Brain microvascular endothelial cell (primary cell): ENCODE results near the gene SLC2A14.
"Not testable (repeated sequence)": the region's sequence is repeated elsewhere in the genome, so short reads cannot be mapped to it uniquely, and the experiment has no call there.

Experiments
- DNase-seq: peaks from one replicate; pipeline ENCODE4 v3.0.0-alpha.2; 2020
- H3K27ac ChIP-seq: fragments of 250-450 bp; sonication (Bioruptor Pico); 2 replicates; pipeline ENCODE4 v1.5.1; 2020; ENCODE audit warnings: mild to moderate bottlenecking, moderate library complexity
- H3K27me3 ChIP-seq: fragments of 250-450 bp; sonication (Bioruptor Pico); replicated peaks from 2 replicates; pipeline ENCODE4 v1.5.1; 2020; ENCODE audit warnings: mild to moderate bottlenecking
- H3K36me3 ChIP-seq: fragments of 250-450 bp; sonication (Bioruptor Pico); replicated peaks from 2 replicates; pipeline ENCODE4 v1.5.1; 2020; ENCODE audit warnings: mild to moderate bottlenecking
- H3K4me3 ChIP-seq: 2 replicates; pipeline ENCODE4 v1.5.1; 2011; ENCODE audit warnings: low read depth, mild to moderate bottlenecking, control low read depth, low read length, moderate library complexity
- in situ Hi-C: cut with HindIII; loops from 2 replicates; pipeline ENCODE4 v1.10.0; 2017; ENCODE audit warnings: low sequenced_read_pairs, low pct_ligation_motif_present
- TF ChIP-seq, protein P1 (sequence below): IDR thresholded peaks from 2 replicates; pipeline ENCODE4 v1.5.1; 2011; ENCODE audit warnings: low read depth, mild to moderate bottlenecking, moderate library complexity, low read length, control low read depth, inconsistent platforms; ENCODE audit errors: missing control alignments

The SLC2A14 gene

DNA sequence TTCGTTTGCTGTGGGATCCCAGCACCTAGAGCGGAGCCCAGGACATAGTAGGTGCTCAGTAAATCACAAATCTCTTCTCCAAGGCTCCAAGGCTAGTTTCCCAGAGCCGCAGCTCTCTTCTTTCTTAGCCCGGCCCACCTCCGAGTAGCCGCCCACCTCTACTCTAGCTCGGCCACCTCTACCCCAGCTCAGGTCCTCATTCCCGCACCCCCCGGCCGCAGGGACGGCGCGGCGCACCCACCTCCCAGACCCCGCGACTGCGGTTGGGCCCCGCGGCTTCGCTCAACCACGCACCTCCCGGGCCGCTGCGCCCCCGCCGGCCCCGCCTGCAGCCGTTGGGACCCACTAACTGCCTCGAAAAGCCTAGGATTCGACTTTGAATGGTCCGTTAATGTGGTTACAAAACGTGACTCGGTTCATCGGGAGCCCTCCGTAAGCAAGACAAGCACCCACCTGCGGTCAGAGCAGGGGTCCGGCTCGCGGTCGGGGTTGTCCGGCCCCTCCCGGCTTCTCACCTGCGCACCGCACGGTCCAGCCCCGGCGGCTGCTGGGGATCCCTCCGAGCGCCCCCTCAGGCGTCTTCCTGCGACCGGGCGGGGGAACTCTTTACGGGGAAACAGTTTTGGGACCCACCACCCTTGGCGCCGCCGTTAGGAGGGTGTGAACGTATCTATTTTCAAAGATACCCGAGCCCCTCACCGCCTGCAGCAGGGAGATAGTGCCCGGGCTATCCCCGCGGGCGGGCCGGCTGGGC, at the start of gene SLC2A14:
Gene SLC2A14 (minus strand): TSS at position 350 of the 754 bp plus-strand sequence. CDS start 3,035 bp downstream, outside the sequence.
- in situ Hi-C loops: no loop called here
- H3K27ac ChIP-seq: no peak within 1 kb of the TSS
- peaks cover 12% of the 10 kb centered on the region for H3K27me3 ChIP-seq
- H3K4me3 ChIP-seq: peak within 1 kb of the TSS; percentile 24
- TF ChIP-seq, protein P1, sequence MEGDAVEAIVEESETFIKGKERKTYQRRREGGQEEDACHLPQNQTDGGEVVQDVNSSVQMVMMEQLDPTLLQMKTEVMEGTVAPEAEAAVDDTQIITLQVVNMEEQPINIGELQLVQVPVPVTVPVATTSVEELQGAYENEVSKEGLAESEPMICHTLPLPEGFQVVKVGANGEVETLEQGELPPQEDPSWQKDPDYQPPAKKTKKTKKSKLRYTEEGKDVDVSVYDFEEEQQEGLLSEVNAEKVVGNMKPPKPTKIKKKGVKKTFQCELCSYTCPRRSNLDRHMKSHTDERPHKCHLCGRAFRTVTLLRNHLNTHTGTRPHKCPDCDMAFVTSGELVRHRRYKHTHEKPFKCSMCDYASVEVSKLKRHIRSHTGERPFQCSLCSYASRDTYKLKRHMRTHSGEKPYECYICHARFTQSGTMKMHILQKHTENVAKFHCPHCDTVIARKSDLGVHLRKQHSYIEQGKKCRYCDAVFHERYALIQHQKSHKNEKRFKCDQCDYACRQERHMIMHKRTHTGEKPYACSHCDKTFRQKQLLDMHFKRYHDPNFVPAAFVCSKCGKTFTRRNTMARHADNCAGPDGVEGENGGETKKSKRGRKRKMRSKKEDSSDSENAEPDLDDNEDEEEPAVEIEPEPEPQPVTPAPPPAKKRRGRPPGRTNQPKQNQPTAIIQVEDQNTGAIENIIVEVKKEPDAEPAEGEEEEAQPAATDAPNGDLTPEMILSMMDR: no peak
- no peak for DNase-seq
- no peaks in the 10 kb centered on the region for H3K36me3 ChIP-seq

DNA sequence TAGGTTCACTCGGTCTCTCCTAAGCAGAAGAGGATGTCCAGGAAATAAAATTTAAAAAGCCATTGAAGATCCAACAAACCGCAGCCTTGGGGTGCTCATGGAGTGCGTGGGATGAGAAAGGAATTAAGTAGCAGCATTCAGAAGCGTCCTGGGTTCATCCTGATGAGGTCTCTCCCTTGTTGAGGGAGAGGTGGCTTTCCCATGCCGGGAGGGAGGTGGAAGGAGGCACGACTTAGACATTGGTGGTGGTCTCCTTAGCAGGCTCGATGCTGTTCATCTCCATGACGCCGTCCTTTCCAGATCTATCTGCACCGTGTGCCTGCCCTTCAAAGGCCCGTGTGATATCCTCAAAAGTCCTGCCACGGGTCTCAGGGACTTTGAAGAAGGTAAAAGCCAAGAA, 48.5 kb upstream of the SLC2A14 start:
- H3K27ac ChIP-seq, in situ Hi-C loops: not testable (repeated sequence)
- peaks cover 58% of the 10 kb centered on the region for H3K36me3 ChIP-seq

DNA sequence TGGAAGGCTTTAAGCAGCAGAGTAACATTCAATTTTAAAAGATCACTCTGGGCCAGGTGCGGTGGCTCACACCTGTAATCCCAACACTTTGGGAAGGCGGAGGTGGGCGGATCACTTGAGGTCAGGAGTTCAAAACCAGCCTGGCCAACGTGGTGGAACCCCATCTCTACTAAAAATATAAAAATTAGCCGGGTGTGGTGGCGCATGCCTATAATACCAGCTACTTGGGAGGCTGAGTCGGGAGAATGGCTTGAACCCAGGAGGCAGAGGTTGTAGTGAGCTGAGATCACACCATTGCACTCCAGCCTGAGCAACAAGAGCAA, 45.5 kb upstream of the SLC2A14 start:
- H3K27ac ChIP-seq, H3K27me3 ChIP-seq, in situ Hi-C loops, DNase-seq, H3K4me3 ChIP-seq: not testable (repeated sequence)
- H3K36me3 ChIP-seq: peaks cover 37% of the 10 kb centered on the region

More for the DNA sequence above, 48.5 kb upstream of the SLC2A14 start:
- not testable (repeated sequence) for H3K4me3 ChIP-seq, DNase-seq, H3K27me3 ChIP-seq

DNA sequence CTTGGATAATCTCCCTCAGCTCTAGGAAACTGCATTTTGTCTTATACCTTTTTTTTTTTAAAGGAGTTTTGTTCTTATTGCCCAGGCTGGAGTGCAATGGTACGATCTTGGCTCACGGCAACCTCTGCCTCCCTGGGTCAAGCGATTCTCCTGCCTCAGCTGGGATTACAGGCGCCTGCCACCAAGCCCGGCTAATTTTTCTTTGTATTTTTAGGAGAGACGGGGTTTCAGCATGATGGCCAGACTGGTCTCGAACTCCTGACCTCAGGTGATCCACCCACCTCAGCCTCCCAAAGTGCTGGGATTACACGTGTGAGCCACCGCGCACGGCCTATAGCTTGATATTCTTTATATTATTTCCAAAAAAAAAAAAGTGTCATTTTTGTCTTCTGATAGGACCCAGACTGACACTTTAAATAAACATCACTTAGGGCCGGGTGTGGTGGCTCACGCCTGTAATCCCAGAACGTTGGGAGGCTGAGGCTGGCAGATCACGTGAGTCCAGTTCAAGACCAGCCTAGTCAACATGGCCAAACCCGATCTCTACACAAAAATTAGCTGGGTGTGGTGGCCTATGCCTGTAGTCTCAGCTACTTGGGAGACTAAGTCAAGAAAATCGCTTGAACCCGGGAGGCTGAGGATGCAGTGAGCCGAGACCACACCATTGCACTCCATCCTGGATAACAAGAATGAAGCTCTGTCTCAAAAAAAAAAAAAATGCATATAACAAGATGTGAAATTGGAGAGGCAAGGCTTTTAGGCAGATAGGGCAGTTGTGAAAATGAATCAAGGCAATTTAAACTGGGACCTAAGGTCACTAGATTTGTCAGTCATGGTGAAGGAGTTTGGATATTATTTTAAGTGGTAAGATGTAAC, 44.9 kb upstream of the SLC2A14 start:
- Histone ChIP-seq H3K27me3 (no peaks in the 10 kb centered on the region), H3K27ac (no peak overlapping the region), H3K4me3 (no peak overlapping the region), H3K36me3 (peaks cover 31% of the 10 kb centered on the region)
- in situ Hi-C loops: no loop called here
- TF ChIP-seq, protein P1: no peak
- DNase-seq: no peak

DNA sequence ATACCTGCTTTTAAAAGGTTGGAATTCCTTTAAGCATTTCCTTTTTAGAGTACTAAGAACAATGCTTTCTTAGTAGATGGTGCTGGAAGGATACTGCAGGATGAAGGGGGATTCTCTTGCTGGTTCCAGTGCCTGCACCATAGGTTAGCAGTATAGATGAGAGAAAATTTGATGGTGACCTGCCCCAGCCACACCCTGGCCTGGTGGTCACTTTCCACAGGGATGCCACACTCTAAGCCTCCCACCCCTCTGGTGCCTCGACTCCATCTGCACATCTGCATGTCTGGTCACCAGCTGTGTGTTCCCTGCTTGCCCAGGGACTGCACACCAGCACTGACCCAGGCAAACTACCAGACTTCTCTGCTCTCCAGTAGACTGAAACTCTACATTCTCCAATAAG, 44.2 kb upstream of the SLC2A14 start:
- Histone ChIP-seq H3K36me3 (peaks cover 24% of the 10 kb centered on the region), H3K27ac (no peak overlapping the region), H3K27me3 (no peaks in the 10 kb centered on the region), H3K4me3 (no peak overlapping the region)
- in situ Hi-C loops: no loop called here
- DNase-seq: no peak
- TF ChIP-seq, protein P1: no peak

DNA sequence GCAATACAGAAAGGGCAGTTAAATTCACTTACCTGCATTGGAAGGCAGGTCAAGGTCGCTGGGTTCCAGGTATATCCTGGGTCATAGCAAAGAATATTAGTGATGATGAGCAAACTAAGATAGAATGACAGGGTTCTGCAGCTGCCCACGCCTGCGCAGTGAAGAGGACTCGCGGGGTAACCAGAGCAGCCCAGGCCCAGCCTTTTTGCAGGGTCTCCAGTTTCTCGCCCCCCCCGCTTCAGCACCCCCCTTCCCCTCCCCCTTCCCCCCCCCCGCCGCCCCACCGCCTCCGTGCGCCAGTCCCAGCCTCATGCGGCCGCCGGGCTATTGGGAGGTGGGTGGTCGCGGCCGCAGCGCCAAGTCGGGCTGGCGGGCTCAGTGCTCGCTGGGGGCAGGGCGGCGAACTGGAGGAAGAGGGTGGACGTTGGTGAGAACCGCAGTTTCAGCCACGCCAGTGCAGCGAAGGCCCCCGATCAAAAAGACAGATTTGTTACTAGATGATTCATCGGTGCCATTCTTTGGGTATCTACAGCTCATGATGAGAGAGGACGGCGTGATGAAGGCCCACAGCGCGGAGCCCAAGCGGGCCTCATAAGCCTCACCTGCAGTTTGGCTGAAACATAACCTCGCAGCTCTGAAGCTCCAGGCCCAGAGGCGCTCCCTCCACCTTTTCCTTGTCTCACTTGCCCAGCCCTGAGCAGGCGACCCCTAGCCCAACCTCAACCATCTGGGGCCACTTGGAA, 43.1 kb upstream of the SLC2A14 start:
- no peak for DNase-seq
- H3K36me3 ChIP-seq: peaks cover 15% of the 10 kb centered on the region
- peak overlapping the region; percentile 40 for H3K4me3 ChIP-seq
- H3K27me3 ChIP-seq: no peaks in the 10 kb centered on the region
- H3K27ac ChIP-seq: no peak overlapping the region
- in situ Hi-C loops: no loop called here
- TF ChIP-seq, protein P1: no peak

DNA sequence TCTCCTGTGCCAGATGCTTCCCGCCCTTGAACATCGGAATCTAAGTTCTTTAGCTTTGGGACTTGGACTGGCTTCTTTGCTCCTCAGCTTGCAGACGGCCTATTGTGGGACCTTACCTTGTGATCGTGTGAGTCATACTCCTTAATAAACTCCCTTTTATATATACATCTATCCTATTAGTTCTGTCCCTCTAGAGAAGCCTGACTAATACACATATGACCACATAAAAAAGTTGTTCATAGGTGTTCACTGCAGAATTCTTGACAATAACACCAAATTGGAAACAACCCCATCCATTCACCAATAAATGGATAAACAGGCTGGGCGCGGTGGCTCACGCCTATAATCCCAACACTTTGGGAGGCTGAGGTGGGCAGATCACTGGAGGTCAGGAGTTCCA, 37.4 kb upstream of the SLC2A14 start:
- H3K27ac ChIP-seq, DNase-seq, H3K4me3 ChIP-seq, in situ Hi-C loops, H3K27me3 ChIP-seq, H3K36me3 ChIP-seq: not testable (repeated sequence)
